CD4-positive, alpha-beta T cell (primary cell): Measurements from ENCODE around the gene VSNL1. TPM values are rescaled to one million over a fixed set of nuclear protein-coding genes. Genes with fewer than 3 reads are reported as not detected.

Experiments
- ATAC-seq: fragments of 200-7000 bp; cut with Tn5 transposase; one replicate; pipeline ENCODE4 v1.10.0; 2022; ENCODE audit warnings: mild to moderate bottlenecking; ENCODE audit not compliant: poor library complexity
- CTCF ChIA-PET: fragments of 350-600 bp; sonication (Branson Sonifier 250); formaldehyde crosslinking; loops from one replicate; lab custom pipeline; 2021; ENCODE audit warnings: antibody characterized with exemption, inconsistent platforms; lab: Charles Lee
- POLR2A ChIA-PET: fragments of 350-600 bp; sonication (Branson Sonifier 250); formaldehyde crosslinking; loops from one replicate; lab custom pipeline; 2021; ENCODE audit warnings: antibody characterized with exemption, inconsistent platforms; lab: Charles Lee
- DNase-seq, 14 experiments: peaks; one replicate each; pipeline ENCODE4 v3.0.0-alpha.2; 2013 to 2020; ENCODE audit warnings: mixed read lengths in 2 of 14
- H3K27ac ChIP-seq, 2 donors: one replicate each; pipeline versions ENCODE4 v1.5.1 to v1.7.0; 2013; ENCODE audit warnings: low read length in 2 of 2, low read depth in 1 of 2, mild to moderate bottlenecking in 1 of 2
- H3K27me3 ChIP-seq, 2 experiments: 1 replicate in 1 of 2; 2 replicates in 1 of 2; pipeline versions ENCODE4 v1.6.1 to v1.7.0; 2013; ENCODE audit warnings: low read length in 2 of 2, control low read depth in 1 of 2, mild to moderate bottlenecking in 1 of 2, moderate library complexity in 1 of 2; ENCODE audit not compliant: insufficient read depth in 2 of 2, control insufficient read depth in 1 of 2
- H3K36me3 ChIP-seq: one replicate; pipeline ENCODE4 v1.6.1; 2013; ENCODE audit warnings: low read length, control low read depth; ENCODE audit not compliant: insufficient read depth
- H3K4me1 ChIP-seq: one replicate; pipeline ENCODE4 v1.6.1; 2013; ENCODE audit warnings: low read length, control low read depth; ENCODE audit not compliant: insufficient read depth
- H3K4me3 ChIP-seq: one replicate; pipeline ENCODE4 v1.5.1; 2013; ENCODE audit warnings: mild to moderate bottlenecking, low read length, moderate library complexity
- H3K9me3 ChIP-seq, 2 experiments: 1 replicate in 1 of 2; 2 replicates in 1 of 2; pipeline versions ENCODE4 v1.6.1 to v1.7.0; 2013; ENCODE audit warnings: low read length in 2 of 2, mild to moderate bottlenecking in 2 of 2, control low read depth in 1 of 2, moderate library complexity in 1 of 2; ENCODE audit not compliant: control insufficient read depth in 1 of 2, insufficient read depth in 1 of 2
- H3K27ac Mint-ChIP-seq: one replicate; pipeline ENCODE4 v1.8.0; 2020; ENCODE audit warnings: mixed read lengths
- H3K27me3 Mint-ChIP-seq: one replicate; pipeline ENCODE4 v1.8.0; 2021; ENCODE audit warnings: mixed read lengths
- H3K36me3 Mint-ChIP-seq: one replicate; pipeline ENCODE4 v1.8.0; 2021; ENCODE audit warnings: low read depth, mixed read lengths
- H3K4me1 Mint-ChIP-seq: one replicate; pipeline ENCODE4 v1.8.0; 2021; ENCODE audit warnings: low read depth, mixed read lengths
- H3K4me3 Mint-ChIP-seq: one replicate; pipeline ENCODE4 v1.8.0; 2020; ENCODE audit warnings: mild to moderate bottlenecking, mixed read lengths
- H3K9me3 Mint-ChIP-seq: one replicate; pipeline ENCODE4 v1.8.0; 2020; ENCODE audit warnings: mixed read lengths
- CTCF ChIP-seq: fragments of 200-600 bp; IDR thresholded peaks from one replicate; pipeline ENCODE4 v1.8.0; 2022; ENCODE audit warnings: antibody characterized with exemption, mild to moderate bottlenecking
- intact Hi-C, 2 experiments: fragments of 100-400 bp; cut with DNase I in 1 of 2; cut with micrococcal nuclease in 1 of 2; formaldehyde crosslinking; loops; one replicate each; pipeline versions ENCODE4 v1.15.1 to v1.9.0; 2023 to 2025; cut with DNase I, micrococcal nuclease
- total RNA-seq, 174 experiments: library from RNA in 2 of 174; stranded (reverse) in 2 of 174; gene quantifications; one replicate each; pipeline ENCODE4 v1.2.3 and lab custom pipeline; 2021 to 2026

Gene VSNL1
- total RNA-seq, 2 experiments from 2014 or later = not detected

DNA sequence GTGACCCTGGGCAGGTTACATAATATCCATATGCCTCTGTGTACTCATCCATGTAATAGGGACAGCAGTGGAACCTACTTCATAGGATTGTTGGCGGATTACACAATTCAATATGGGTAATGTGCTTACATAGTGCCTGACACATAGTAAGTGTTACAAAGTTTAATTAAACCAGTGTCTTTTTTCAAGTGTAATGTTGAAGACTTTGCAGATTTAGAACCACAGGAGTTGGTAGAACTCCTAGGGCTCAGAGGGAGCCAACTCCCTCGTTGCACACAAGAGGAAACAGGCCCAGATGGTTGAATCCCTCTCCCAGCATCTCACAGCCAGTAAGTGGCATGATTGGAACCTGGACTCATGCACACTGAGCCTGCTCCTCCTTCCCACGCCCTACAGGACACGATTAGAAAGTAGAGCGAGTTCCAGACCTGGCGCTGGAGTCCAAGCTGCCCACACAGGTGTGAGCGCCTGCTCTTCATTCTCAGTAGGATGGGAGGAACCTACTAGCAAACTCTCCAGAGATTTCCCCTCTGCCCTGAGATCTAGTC is 97.8 kb downstream of the VSNL1 start:
- Histone ChIP-seq H3K27me3 (peaks cover 0 to 2% of the 10 kb centered on the region in 2 experiments), H3K4me1 (no peaks in the 10 kb centered on the region), H3K4me3 (no peak overlapping the region), H3K9me3 (no peaks in the 10 kb centered on the region), H3K27ac (no peak overlapping the region), H3K36me3 (no peaks in the 10 kb centered on the region)
- Mint-ChIP-seq H3K27ac (no peak overlapping the region), H3K4me3 (no peak overlapping the region), H3K36me3 (no peaks in the 10 kb centered on the region), H3K4me1 (no peaks in the 10 kb centered on the region), H3K9me3 (no peaks in the 10 kb centered on the region), H3K27me3 (no peaks in the 10 kb centered on the region)
- intact Hi-C loops = no loop called here
- ChIA-PET CTCF (no interaction called here), POLR2A (no interaction called here)
- DNase-seq (no peak), ATAC-seq (no peak)
- TF ChIP-seq CTCF = no peak

DNA sequence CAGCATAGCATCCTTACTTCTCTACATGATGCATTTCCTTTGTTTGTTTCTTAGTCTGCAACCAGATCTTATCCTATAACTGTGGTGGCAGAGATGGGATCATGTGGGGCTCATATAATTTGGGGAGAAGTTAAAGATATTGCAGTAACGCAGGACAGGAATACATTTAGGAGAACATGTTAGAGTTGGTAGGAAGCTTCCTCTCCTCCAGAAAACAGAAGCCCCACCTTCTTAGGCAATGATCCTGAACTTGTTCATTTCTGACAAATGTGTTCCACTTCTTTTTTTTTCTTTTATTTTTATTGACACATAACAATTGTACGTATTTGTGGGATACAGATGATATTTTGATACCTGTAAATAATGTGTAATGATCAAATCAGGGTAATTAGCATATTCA is 99.9 kb downstream of the VSNL1 start:
- ATAC-seq (no peak), DNase-seq (no peak)
- Histone ChIP-seq H3K36me3 (no peaks in the 10 kb centered on the region), H3K4me1 (no peaks in the 10 kb centered on the region), H3K27me3 (peaks cover 0 to 2% of the 10 kb centered on the region in 2 experiments), H3K4me3 (no peak overlapping the region), H3K27ac (no peak overlapping the region), H3K9me3 (no peaks in the 10 kb centered on the region)
- CTCF ChIA-PET = interaction anchor here (0.7 kb wide), 2 partner anchors 12 to 31 kb away, joined by 3 read pairs; no protein-coding TSS in a partner anchor
- no peak for TF ChIP-seq CTCF
- intact Hi-C loops = loop anchor here in 1 of 2 experiments (5.0 to 10.0 kb wide), 2 partner anchors 534 to 737 kb away; no protein-coding TSS in a partner anchor
- Mint-ChIP-seq H3K36me3 (no peaks in the 10 kb centered on the region), H3K27ac (no peak overlapping the region), H3K9me3 (no peaks in the 10 kb centered on the region), H3K27me3 (no peaks in the 10 kb centered on the region), H3K4me3 (no peak overlapping the region), H3K4me1 (no peaks in the 10 kb centered on the region)
- POLR2A ChIA-PET = no interaction called here

- no peaks in the 10 kb centered on the region for H3K9me3 ChIP-seq
- intact Hi-C loops = loop anchor here in 1 of 2 experiments (5.0 to 10.0 kb wide), 2 partner anchors 532 to 734 kb away; no protein-coding TSS in a partner anchor
- ChIA-PET POLR2A (no interaction called here), CTCF (no interaction called here)
- H3K27ac Mint-ChIP-seq = no peak overlapping the region
- no peak overlapping the region for H3K4me3 Mint-ChIP-seq
- H3K9me3 Mint-ChIP-seq = no peaks in the 10 kb centered on the region
- H3K4me1 Mint-ChIP-seq = no peaks in the 10 kb centered on the region
- H3K27me3 Mint-ChIP-seq = no peaks in the 10 kb centered on the region
- ATAC-seq (no peak), DNase-seq (peak in 2 of 14 experiments; percentile 44 to 59)
- no peak for TF ChIP-seq CTCF
- H3K4me3 ChIP-seq = no peak overlapping the region
- no peak overlapping the region for H3K27ac ChIP-seq
- no peaks in the 10 kb centered on the region for H3K36me3 Mint-ChIP-seq
- H3K27me3 ChIP-seq = peaks cover 0 to 2% of the 10 kb centered on the region in 2 experiments
- no peaks in the 10 kb centered on the region for H3K4me1 ChIP-seq
- no peaks in the 10 kb centered on the region for H3K36me3 ChIP-seq
Observed at GRCh38 chr2:17643031-17643615, 102.6 kb downstream of the VSNL1 start.
